Hepatocyte (in vitro differentiated cells): ENCODE results near the gene PRPF6.

ENCODE experiments used
- EZH2 ChIP-seq: fragments of 200-600 bp; sonication (generic); IDR thresholded peaks from 2 replicates; pipeline ENCODE4 v1.6.1; 2016; ENCODE audit warnings: antibody characterized with exemption, mild to moderate bottlenecking, borderline replicate concordance
- TF ChIP-seq, protein P1 (sequence below): fragments of 200-600 bp; sonication (generic); IDR thresholded peaks from 2 replicates; pipeline ENCODE4 v1.5.1; 2016; ENCODE audit warnings: antibody characterized with exemption, mild to moderate bottlenecking; ENCODE audit not compliant: poor library complexity

DNA sequence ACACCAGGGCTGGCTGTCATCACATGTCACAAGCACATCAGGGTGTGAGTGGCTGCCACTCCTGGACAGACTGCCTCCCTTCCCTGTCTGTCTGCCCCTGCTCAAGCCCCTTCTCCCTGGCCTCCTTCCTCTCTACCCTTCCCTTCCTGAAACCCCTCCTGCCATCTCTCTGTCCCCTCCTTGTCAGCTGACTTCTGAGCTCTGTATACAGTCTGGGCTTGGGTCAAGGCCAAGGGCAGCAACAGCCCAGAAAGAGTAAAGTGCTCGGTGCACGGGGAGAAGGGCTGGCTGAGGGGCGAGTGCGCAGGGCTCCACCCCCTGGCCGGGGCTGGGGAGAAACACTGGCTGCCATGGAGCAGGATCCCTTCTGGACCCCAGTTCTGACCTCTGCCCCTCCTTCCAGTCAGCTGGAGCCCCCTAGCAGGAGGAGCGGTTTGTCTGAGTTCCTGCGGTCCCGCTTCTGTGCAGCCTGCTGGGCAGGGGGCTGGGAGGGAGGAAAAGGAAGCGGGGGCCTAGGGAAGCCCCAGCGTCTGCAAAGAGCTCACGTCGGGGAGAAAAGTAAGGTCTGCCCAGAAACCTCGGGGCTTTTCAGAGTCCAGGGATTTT lies 101.3 kb downstream of the PRPF6 start:
- TF ChIP-seq, protein P1, sequence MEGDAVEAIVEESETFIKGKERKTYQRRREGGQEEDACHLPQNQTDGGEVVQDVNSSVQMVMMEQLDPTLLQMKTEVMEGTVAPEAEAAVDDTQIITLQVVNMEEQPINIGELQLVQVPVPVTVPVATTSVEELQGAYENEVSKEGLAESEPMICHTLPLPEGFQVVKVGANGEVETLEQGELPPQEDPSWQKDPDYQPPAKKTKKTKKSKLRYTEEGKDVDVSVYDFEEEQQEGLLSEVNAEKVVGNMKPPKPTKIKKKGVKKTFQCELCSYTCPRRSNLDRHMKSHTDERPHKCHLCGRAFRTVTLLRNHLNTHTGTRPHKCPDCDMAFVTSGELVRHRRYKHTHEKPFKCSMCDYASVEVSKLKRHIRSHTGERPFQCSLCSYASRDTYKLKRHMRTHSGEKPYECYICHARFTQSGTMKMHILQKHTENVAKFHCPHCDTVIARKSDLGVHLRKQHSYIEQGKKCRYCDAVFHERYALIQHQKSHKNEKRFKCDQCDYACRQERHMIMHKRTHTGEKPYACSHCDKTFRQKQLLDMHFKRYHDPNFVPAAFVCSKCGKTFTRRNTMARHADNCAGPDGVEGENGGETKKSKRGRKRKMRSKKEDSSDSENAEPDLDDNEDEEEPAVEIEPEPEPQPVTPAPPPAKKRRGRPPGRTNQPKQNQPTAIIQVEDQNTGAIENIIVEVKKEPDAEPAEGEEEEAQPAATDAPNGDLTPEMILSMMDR, result no peak
- TF ChIP-seq EZH2, result no peak
